22Rv1 (cell line): ENCODE data around the gene RBM19.

Experiments
- CTCF ChIP-seq: fragments of 450-650 bp; IDR thresholded peaks from 2 replicates; pipeline ENCODE4 v1.5.1; 2017; ENCODE audit warnings: mild to moderate bottlenecking
- ZFX ChIP-seq: fragments of 450-650 bp; IDR thresholded peaks from 2 replicates; pipeline ENCODE4 v1.6.1; 2017; ENCODE audit warnings: antibody characterized with exemption, borderline replicate concordance

GRCh38 chr12:114000861-114001260 is 34.7 kb upstream of the RBM19 start:
- TF ChIP-seq ZFX (no peak), CTCF (no peak)
